ENCODE results near the gene TSPAN9. TPM values are rescaled to one million over a fixed set of nuclear protein-coding genes. Genes with fewer than 3 reads are reported as not detected.

The TSPAN9 gene
- total and polyA plus RNA-seq, 4 donors, result 7.1 to 50.6 (median 35.5) TPM

- no peak overlapping the region for H3K27ac ChIP-seq (ENCODE audit: low read depth in 1 of 2, low read length in 2 of 2)
- DNase-seq (no peak), ATAC-seq (ENCODE audit: low FRiP score) (no peak)
- H3K36me3 ChIP-seq (ENCODE audit: control insufficient read depth in 1 of 2, insufficient read depth in 2 of 2, low read length in 1 of 2), result no peaks in the 10 kb centered on the region
- no peaks in the 10 kb centered on the region for H3K9me3 ChIP-seq (ENCODE audit: control insufficient read depth, low read length)
- no peak overlapping the region for H3K4me3 ChIP-seq (ENCODE audit: low read length in 2 of 2)
- intact Hi-C loops (cut with DNase I), result no loop called here
- no peaks in the 10 kb centered on the region for H3K27me3 ChIP-seq (ENCODE audit: control insufficient read depth in 1 of 2, insufficient read depth in 2 of 2, low read length in 1 of 2)
- 94 to 96% methylated on average over 16 to 17 of the region's 17 CpGs for WGBS, 2 donors
- no peaks in the 10 kb centered on the region for H3K4me1 ChIP-seq (ENCODE audit: control insufficient read depth in 1 of 2, insufficient read depth in 2 of 2, low read length in 2 of 2)
Measured at GRCh38 chr12:3227076-3227975, 150.1 kb downstream of the TSPAN9 start.

GRCh38 chr12:3228552-3228951 is 151.4 kb downstream of the TSPAN9 start:
- DNase-seq, result no peak
- no peak for ATAC-seq (ENCODE audit: low FRiP score)
- no peak overlapping the region for H3K27ac ChIP-seq (ENCODE audit: low read depth in 1 of 2, low read length in 2 of 2)
- H3K4me3 ChIP-seq (ENCODE audit: low read length in 2 of 2), result no peak overlapping the region
- no peaks in the 10 kb centered on the region for H3K9me3 ChIP-seq (ENCODE audit: control insufficient read depth, low read length)
- intact Hi-C loops (cut with DNase I), result no loop called here
- H3K36me3 ChIP-seq (ENCODE audit: control insufficient read depth in 1 of 2, insufficient read depth in 2 of 2, low read length in 1 of 2), result no peaks in the 10 kb centered on the region
- H3K4me1 ChIP-seq (ENCODE audit: control insufficient read depth in 1 of 2, insufficient read depth in 2 of 2, low read length in 2 of 2), result no peaks in the 10 kb centered on the region
- WGBS, 2 donors, result 92 to 93% methylated on average over 5 of the region's 5 CpGs
- no peaks in the 10 kb centered on the region for H3K27me3 ChIP-seq (ENCODE audit: control insufficient read depth in 1 of 2, insufficient read depth in 2 of 2, low read length in 1 of 2)

- no peaks in the 10 kb centered on the region for H3K36me3 ChIP-seq (ENCODE audit: control insufficient read depth in 1 of 2, insufficient read depth in 2 of 2, low read length in 1 of 2)
- intact Hi-C loops (cut with DNase I), result no loop called here
- H3K4me1 ChIP-seq (ENCODE audit: control insufficient read depth in 1 of 2, insufficient read depth in 2 of 2, low read length in 2 of 2), result no peaks in the 10 kb centered on the region
- DNase-seq, result no peak
- no peak overlapping the region for H3K27ac ChIP-seq (ENCODE audit: low read depth in 1 of 2, low read length in 2 of 2)
- H3K9me3 ChIP-seq (ENCODE audit: control insufficient read depth, low read length), result no peaks in the 10 kb centered on the region
- no peaks in the 10 kb centered on the region for H3K27me3 ChIP-seq (ENCODE audit: control insufficient read depth in 1 of 2, insufficient read depth in 2 of 2, low read length in 1 of 2)
- no peak for ATAC-seq (ENCODE audit: low FRiP score)
- WGBS, 2 donors, result 92 to 95% methylated on average over 5 of the region's 5 CpGs
- no peak overlapping the region for H3K4me3 ChIP-seq (ENCODE audit: low read length in 2 of 2)
Measured at GRCh38 chr12:3229577-3229976, 152.4 kb downstream of the TSPAN9 start.

GRCh38 chr12:3230758-3231375 is 153.7 kb downstream of the TSPAN9 start:
- no peaks in the 10 kb centered on the region for H3K36me3 ChIP-seq (ENCODE audit: control insufficient read depth in 1 of 2, insufficient read depth in 2 of 2, low read length in 1 of 2)
- H3K27me3 ChIP-seq (ENCODE audit: control insufficient read depth in 1 of 2, insufficient read depth in 2 of 2, low read length in 1 of 2), result no peaks in the 10 kb centered on the region
- H3K27ac ChIP-seq (ENCODE audit: low read depth in 1 of 2, low read length in 2 of 2), result peak overlapping the region in 1 of 2 donors; percentile 80
- 45 to 53% methylated on average over 14 of the region's 14 CpGs for WGBS, 2 donors
- DNase-seq (no peak), ATAC-seq (ENCODE audit: low FRiP score) (no peak)
- intact Hi-C loops (cut with DNase I), result no loop called here
- H3K9me3 ChIP-seq (ENCODE audit: control insufficient read depth, low read length), result no peaks in the 10 kb centered on the region
- H3K4me1 ChIP-seq (ENCODE audit: control insufficient read depth in 1 of 2, insufficient read depth in 2 of 2, low read length in 2 of 2), result no peaks in the 10 kb centered on the region
- no peak overlapping the region for H3K4me3 ChIP-seq (ENCODE audit: low read length in 2 of 2)

GRCh38 chr12:3231399-3231876 is 154.3 kb downstream of the TSPAN9 start:
- Histone ChIP-seq H3K9me3 (ENCODE audit: control insufficient read depth, low read length) (no peaks in the 10 kb centered on the region), H3K27ac (ENCODE audit: low read depth in 1 of 2, low read length in 2 of 2) (peak overlapping the region in 1 of 2 donors; percentile 80), H3K27me3 (ENCODE audit: control insufficient read depth in 1 of 2, insufficient read depth in 2 of 2, low read length in 1 of 2) (no peaks in the 10 kb centered on the region), H3K36me3 (ENCODE audit: control insufficient read depth in 1 of 2, insufficient read depth in 2 of 2, low read length in 1 of 2) (no peaks in the 10 kb centered on the region), H3K4me1 (ENCODE audit: control insufficient read depth in 1 of 2, insufficient read depth in 2 of 2, low read length in 2 of 2) (no peaks in the 10 kb centered on the region), H3K4me3 (ENCODE audit: low read length in 2 of 2) (no peak overlapping the region)
- intact Hi-C loops (cut with DNase I), result no loop called here
- no peak for DNase-seq
- peak; percentile 27 for ATAC-seq (ENCODE audit: low FRiP score)
- 31% methylated on average over 19 of the region's 19 CpGs for WGBS, 2 donors

- Histone ChIP-seq H3K27me3 (ENCODE audit: control insufficient read depth in 1 of 2, insufficient read depth in 2 of 2, low read length in 1 of 2) (no peaks in the 10 kb centered on the region), H3K36me3 (ENCODE audit: control insufficient read depth in 1 of 2, insufficient read depth in 2 of 2, low read length in 1 of 2) (no peaks in the 10 kb centered on the region), H3K4me1 (ENCODE audit: control insufficient read depth in 1 of 2, insufficient read depth in 2 of 2, low read length in 2 of 2) (no peaks in the 10 kb centered on the region), H3K9me3 (ENCODE audit: control insufficient read depth, low read length) (no peaks in the 10 kb centered on the region), H3K27ac (ENCODE audit: low read depth in 1 of 2, low read length in 2 of 2) (no peak overlapping the region), H3K4me3 (ENCODE audit: low read length in 2 of 2) (no peak overlapping the region)
- ATAC-seq (ENCODE audit: low FRiP score) (no peak), DNase-seq (no peak)
- intact Hi-C loops (cut with DNase I), result no loop called here
- 59 to 72% methylated on average over 5 of the region's 5 CpGs for WGBS, 2 donors
Measured at GRCh38 chr12:3233797-3234196, 156.6 kb downstream of the TSPAN9 start.

GRCh38 chr12:3236345-3237187 is 159.4 kb downstream of the TSPAN9 start:
- no peaks in the 10 kb centered on the region for H3K9me3 ChIP-seq (ENCODE audit: control insufficient read depth, low read length)
- no peak overlapping the region for H3K27ac ChIP-seq (ENCODE audit: low read depth in 1 of 2, low read length in 2 of 2)
- DNase-seq (no peak), ATAC-seq (ENCODE audit: low FRiP score) (no peak)
- H3K4me1 ChIP-seq (ENCODE audit: control insufficient read depth in 1 of 2, insufficient read depth in 2 of 2, low read length in 2 of 2), result no peaks in the 10 kb centered on the region
- 67 to 77% methylated on average over 16 of the region's 16 CpGs for WGBS, 2 donors
- no peak overlapping the region for H3K4me3 ChIP-seq (ENCODE audit: low read length in 2 of 2)
- no peaks in the 10 kb centered on the region for H3K27me3 ChIP-seq (ENCODE audit: control insufficient read depth in 1 of 2, insufficient read depth in 2 of 2, low read length in 1 of 2)
- no peaks in the 10 kb centered on the region for H3K36me3 ChIP-seq (ENCODE audit: control insufficient read depth in 1 of 2, insufficient read depth in 2 of 2, low read length in 1 of 2)
- intact Hi-C loops (cut with DNase I), result no loop called here

- no peaks in the 10 kb centered on the region for H3K36me3 ChIP-seq (ENCODE audit: control insufficient read depth in 1 of 2, insufficient read depth in 2 of 2, low read length in 1 of 2)
- H3K4me3 ChIP-seq (ENCODE audit: low read length in 2 of 2), result no peak overlapping the region
- no peak for DNase-seq
- intact Hi-C loops (cut with DNase I), result no loop called here
- H3K4me1 ChIP-seq (ENCODE audit: control insufficient read depth in 1 of 2, insufficient read depth in 2 of 2, low read length in 2 of 2), result no peaks in the 10 kb centered on the region
- H3K27ac ChIP-seq (ENCODE audit: low read depth in 1 of 2, low read length in 2 of 2), result no peak overlapping the region
- no peaks in the 10 kb centered on the region for H3K9me3 ChIP-seq (ENCODE audit: control insufficient read depth, low read length)
- no peaks in the 10 kb centered on the region for H3K27me3 ChIP-seq (ENCODE audit: control insufficient read depth in 1 of 2, insufficient read depth in 2 of 2, low read length in 1 of 2)
- 86 to 94% methylated on average over 11 of the region's 11 CpGs for WGBS, 2 donors
- no peak for ATAC-seq (ENCODE audit: low FRiP score)
Measured at GRCh38 chr12:3238196-3238595, 161.0 kb downstream of the TSPAN9 start.

All from aorta (tissue), 5 donors.